Lung (tissue), 12 donors: ENCODE data around the gene GPR55. TPM values are rescaled to one million over a fixed set of nuclear protein-coding genes. Genes with fewer than 3 reads are reported as not detected.

Source experiments
- ATAC-seq: fragments of 200-7000 bp; cut with Tn5 transposase; one replicate; pipeline ENCODE4 v1.9.1; 2020; ENCODE audit warnings: moderate number of reproducible peaks; ENCODE audit not compliant: insufficient read depth, low FRiP score
- DNase-seq, 3 donors: peaks; one replicate each; pipeline ENCODE4 v3.0.0-alpha.2; 2013 to 2017
- H3K27ac ChIP-seq, 2 donors: one replicate each; pipeline ENCODE4 v1.5.1; 2013; ENCODE audit warnings: mild to moderate bottlenecking in 2 of 2, moderate library complexity in 2 of 2, control low read depth in 1 of 2, inconsistent platforms in 1 of 2, low read depth in 1 of 2, low read length in 1 of 2
- H3K27me3 ChIP-seq, 3 donors: one replicate each; pipeline ENCODE4 v1.5.1; 2013; ENCODE audit warnings: low read length in 2 of 3; ENCODE audit not compliant: control insufficient read depth in 3 of 3, insufficient read depth in 3 of 3
- H3K36me3 ChIP-seq, 4 donors: one replicate each; pipeline ENCODE4 v1.5.1; 2013; ENCODE audit warnings: low read length in 4 of 4, mild to moderate bottlenecking in 1 of 4, moderate library complexity in 1 of 4; ENCODE audit not compliant: control insufficient read depth in 4 of 4, insufficient read depth in 4 of 4
- H3K4me1 ChIP-seq, 5 donors: one replicate each; pipeline ENCODE4 v1.5.1; 2013; ENCODE audit warnings: low read length in 5 of 5, mild to moderate bottlenecking in 2 of 5, moderate library complexity in 1 of 5; ENCODE audit not compliant: control insufficient read depth in 5 of 5, insufficient read depth in 5 of 5
- H3K4me3 ChIP-seq: one replicate; pipeline ENCODE4 v1.5.1; 2013; ENCODE audit warnings: mild to moderate bottlenecking, control low read depth, moderate library complexity
- H3K9ac ChIP-seq, 2 donors: one replicate each; pipeline ENCODE4 v1.5.1; 2013; ENCODE audit warnings: low read length in 2 of 2, control low read depth in 1 of 2; ENCODE audit not compliant: insufficient read depth in 1 of 2
- H3K9me3 ChIP-seq, 4 donors: one replicate each; pipeline ENCODE4 v1.5.1; 2013; ENCODE audit warnings: low read length in 3 of 4, mild to moderate bottlenecking in 1 of 4, moderate library complexity in 1 of 4; ENCODE audit not compliant: control insufficient read depth in 4 of 4, insufficient read depth in 3 of 4
- CTCF ChIP-seq: IDR thresholded peaks from 2 replicates; pipeline ENCODE4 v1.5.1; 2012; ENCODE audit warnings: mild to moderate bottlenecking; ENCODE audit errors: control extremely low read depth, extremely low read depth
- WGBS, 2 donors: extraction: QIAGEN DNeasy Blood & Tissue Kit; methylation state at CpG; one replicate each; pipeline ENCODE4 v1.1.7; 2013; 5-methylcytosine and 5-hydroxymethylcytosine counted together
- polyA plus RNA-seq, 2 donors: library from polyadenylated mRNA; stranded (reverse); fragments of 200-250 nt; gene quantifications; one replicate each; pipeline ENCODE4 v1.2.1, GENCODE V29; 2013
- total RNA-seq, 2 donors: library from RNA; depleted of rRNA in 1 of 2; stranded (reverse); fragments of >200 nt in 1 of 2; gene quantifications; one replicate each; pipeline ENCODE4 v1.2.1, GENCODE V29; 2014 to 2021
- donor health status: control.
- donor health status: control.
- donor health status: Bipolar disorder and iron deficiency.
- donor health status: healthy.
- donor health status: DM: yes; HTN: yes; CAD: no.

Gene GPR55
- total and polyA plus RNA-seq, 4 donors: 0.18 to 0.58 (median 0.29) TPM

GRCh38 chr2:230893338-230893737 lies 31.7 kb downstream of the GPR55 start:
- WGBS, 2 donors: 36 to 45% methylated on average over 6 of the region's 6 CpGs
- H3K27me3 ChIP-seq: no peaks in the 10 kb centered on the region
- H3K27ac ChIP-seq: no peak overlapping the region
- ATAC-seq: no peak
- peaks cover 0 to 2% (median 0%) of the 10 kb centered on the region in 5 donors for H3K4me1 ChIP-seq
- H3K9me3 ChIP-seq: peaks cover 0 to 4% (median 0%) of the 10 kb centered on the region in 4 donors
- TF ChIP-seq CTCF: no peak
- no peak overlapping the region for H3K4me3 ChIP-seq
- H3K9ac ChIP-seq: no peak overlapping the region
- no peak for DNase-seq
- H3K36me3 ChIP-seq: no peaks in the 10 kb centered on the region

DNA sequence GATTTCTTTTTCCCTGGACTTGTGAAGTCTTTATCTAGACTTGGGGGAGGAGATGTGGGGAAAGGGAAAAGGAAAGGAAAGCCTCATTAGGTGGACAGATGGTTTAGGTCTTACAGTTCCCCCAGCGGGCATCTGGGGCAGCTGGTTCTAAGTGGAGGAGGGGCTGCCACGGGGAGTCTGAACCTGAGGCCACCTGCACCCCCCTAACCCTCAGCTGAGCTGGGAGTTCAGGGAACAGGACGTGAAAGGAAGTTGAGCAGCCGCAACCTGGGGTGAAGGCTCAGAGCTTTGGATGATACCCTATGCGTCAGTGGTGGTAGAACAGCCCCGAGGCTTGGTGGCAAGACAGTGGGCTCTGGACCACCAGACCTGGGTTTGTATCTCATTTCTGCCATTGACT lies 33.5 kb downstream of the GPR55 start:
- 56 to 65% methylated on average over 6 of the region's 6 CpGs for WGBS, 2 donors
- H3K27ac ChIP-seq: no peak overlapping the region
- no peak overlapping the region for H3K9ac ChIP-seq
- DNase-seq: no peak
- peaks cover 0 to 2% (median 0%) of the 10 kb centered on the region in 5 donors for H3K4me1 ChIP-seq
- no peak overlapping the region for H3K4me3 ChIP-seq
- ATAC-seq: no peak
- TF ChIP-seq CTCF: no peak
- H3K27me3 ChIP-seq: no peaks in the 10 kb centered on the region
- H3K36me3 ChIP-seq: no peaks in the 10 kb centered on the region
- H3K9me3 ChIP-seq: peaks cover 0 to 4% (median 0%) of the 10 kb centered on the region in 4 donors

GRCh38 chr2:230891064-230891463 lies 34.0 kb downstream of the GPR55 start:
- TF ChIP-seq CTCF: no peak
- ATAC-seq (no peak), DNase-seq (peak in 1 of 3 donors; percentile 20)
- Histone ChIP-seq H3K4me1 (peaks cover 0 to 2% (median 0%) of the 10 kb centered on the region in 5 donors), H3K4me3 (no peak overlapping the region), H3K36me3 (no peaks in the 10 kb centered on the region), H3K9me3 (peaks cover 0 to 4% (median 0%) of the 10 kb centered on the region in 4 donors), H3K27me3 (no peaks in the 10 kb centered on the region), H3K9ac (no peak overlapping the region), H3K27ac (no peak overlapping the region)
- WGBS, 2 donors: 54 to 65% methylated on average over 5 of the region's 5 CpGs

DNA sequence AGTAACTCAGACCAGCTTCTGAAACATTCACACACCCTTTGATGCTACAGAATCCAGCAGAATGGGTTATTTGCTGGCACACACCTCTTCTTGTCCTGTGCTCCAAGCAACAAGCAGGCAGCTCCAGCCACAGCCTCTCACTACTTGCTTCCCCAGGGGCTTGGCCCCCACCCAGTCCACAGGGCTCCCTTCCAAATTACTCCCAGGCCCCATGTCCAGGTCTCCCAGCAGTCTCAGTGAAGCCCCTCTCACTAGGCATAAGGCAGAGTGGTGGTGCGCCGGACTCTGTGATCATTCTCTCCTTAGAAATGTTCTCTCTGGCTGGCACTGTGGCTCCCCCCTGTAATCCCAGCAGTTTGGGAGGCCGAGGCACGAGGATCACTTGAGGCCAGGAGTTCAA lies 34.4 kb downstream of the GPR55 start:
- H3K4me3 ChIP-seq: no peak overlapping the region
- H3K9ac ChIP-seq: no peak overlapping the region
- H3K27ac ChIP-seq: no peak overlapping the region
- peaks cover 0 to 4% (median 0%) of the 10 kb centered on the region in 4 donors for H3K9me3 ChIP-seq
- H3K36me3 ChIP-seq: no peaks in the 10 kb centered on the region
- no peaks in the 10 kb centered on the region for H3K27me3 ChIP-seq
- no peak for TF ChIP-seq CTCF
- ATAC-seq: no peak
- 89 to 96% methylated on average over 4 of the region's 4 CpGs for WGBS, 2 donors
- H3K4me1 ChIP-seq: peaks cover 0 to 5% (median 0%) of the 10 kb centered on the region in 5 donors
- no peak for DNase-seq
